Kidney (tissue), 14 donors: ENCODE results near the gene CHRNA1. TPM values are rescaled to one million over a fixed set of nuclear protein-coding genes. Genes with fewer than 3 reads are reported as not detected.

ENCODE experiments used
- DNase-seq, 5 donors: peaks; one replicate each; pipeline ENCODE4 v3.0.0-alpha.2; 2013 to 2020
- FAIRE-seq: peaks from 2 replicates; lab custom pipeline; 2012; peaks lifted over from hg19 to GRCh38; lab: Jason Lieb, UNC
- H3K27ac ChIP-seq, 2 donors: one replicate each; pipeline ENCODE4 v1.7.0; 2013; ENCODE audit warnings: low read depth in 2 of 2, low read length in 2 of 2, inconsistent platforms in 1 of 2
- H3K27me3 ChIP-seq: one replicate; pipeline ENCODE4 v1.7.1; 2013; ENCODE audit warnings: low read length, inconsistent platforms; ENCODE audit not compliant: control insufficient read depth, insufficient read depth
- H3K36me3 ChIP-seq, 3 donors: one replicate each; pipeline versions ENCODE4 v1.7.0 to v1.7.1; 2013; ENCODE audit warnings: low read length in 3 of 3, control low read depth in 1 of 3, inconsistent platforms in 1 of 3; ENCODE audit not compliant: insufficient read depth in 3 of 3, control insufficient read depth in 2 of 3
- H3K4me1 ChIP-seq, 3 donors: one replicate each; pipeline versions ENCODE4 v1.7.0 to v1.7.1; 2013; ENCODE audit warnings: low read length in 3 of 3, inconsistent platforms in 1 of 3, low read depth in 1 of 3; ENCODE audit not compliant: control insufficient read depth in 2 of 3, insufficient read depth in 2 of 3
- H3K4me3 ChIP-seq, 3 donors: one replicate each; pipeline versions ENCODE4 v1.7.0 to v1.8.1; 2013; ENCODE audit warnings: low read length in 3 of 3, control low read depth in 1 of 3, inconsistent platforms in 1 of 3
- H3K9ac ChIP-seq, 3 donors: one replicate each; pipeline versions ENCODE4 v1.7.0 to v1.7.1; 2013; ENCODE audit warnings: low read length in 3 of 3, control low read depth in 1 of 3, inconsistent platforms in 1 of 3
- H3K9me3 ChIP-seq, 3 donors: one replicate each; pipeline versions ENCODE4 v1.7.0 to v1.7.1; 2013; ENCODE audit warnings: low read length in 3 of 3, control low read depth in 1 of 3, inconsistent platforms in 1 of 3; ENCODE audit not compliant: control insufficient read depth in 2 of 3, insufficient read depth in 1 of 3
- CTCF ChIP-seq: IDR thresholded peaks from 3 replicates; pipeline ENCODE4 v1.5.1; 2012; ENCODE audit warnings: mild to moderate bottlenecking, moderate library complexity, borderline replicate concordance; ENCODE audit not compliant: insufficient read depth; ENCODE audit errors: extremely low read depth
- intact Hi-C: fragments of 100-400 bp; cut with DNase I; formaldehyde crosslinking; loops from one replicate; pipeline ENCODE4 v1.11.1; 2022
- polyA plus RNA-seq: library from polyadenylated mRNA; stranded (reverse); fragments of 350-450 nt; fragmentation: Illumina TruSeq; extraction: RNeasy Lipid Tissue Mini Kit (QIAGEN cat#74804); gene quantifications from one replicate; pipeline ENCODE4 v1.2.3, GENCODE V29; 2014; ENCODE audit warnings: low read depth, low replicate concordance; ENCODE audit not compliant: insufficient read depth
- total RNA-seq: library from RNA; stranded (reverse); fragmentation: NEBNext Ultra II Directional; extraction: Animal tissue kit (Norgen Biotek cat#: 25700); gene quantifications from one replicate; pipeline ENCODE4 v1.2.1, GENCODE V29; 2021
- donor health status: control.
- donor health status: control.
- donor health status: control.
- donor health status: control.
- donor health status: control.
- donor health status: DM: yes; HTN: yes; CAD: no.
- donor health status: Normal renal cell carcinoma (clear cell type).

Gene CHRNA1
- total and polyA plus RNA-seq, 2 donors from 2014 or later: not detected

- intact Hi-C loops: no loop called here
- peak in 4 of 5 donors; percentile 44 to 57 (median 52) for DNase-seq
- Histone ChIP-seq H3K4me1 (peaks cover 0 to 7% (median 0%) of the 10 kb centered on the region in 3 donors), H3K9ac (peak overlapping the region in 1 of 3 donors; percentile 2), H3K27ac (no peak overlapping the region), H3K27me3 (no peaks in the 10 kb centered on the region), H3K9me3 (no peaks in the 10 kb centered on the region), H3K4me3 (peak overlapping the region; percentile 40 to 64 (median 54)), H3K36me3 (no peaks in the 10 kb centered on the region)
- no peak for TF ChIP-seq CTCF
- no peak for FAIRE-seq
Observed at GRCh38 chr2:174729797-174730697, 34.2 kb downstream of the CHRNA1 start.

DNA sequence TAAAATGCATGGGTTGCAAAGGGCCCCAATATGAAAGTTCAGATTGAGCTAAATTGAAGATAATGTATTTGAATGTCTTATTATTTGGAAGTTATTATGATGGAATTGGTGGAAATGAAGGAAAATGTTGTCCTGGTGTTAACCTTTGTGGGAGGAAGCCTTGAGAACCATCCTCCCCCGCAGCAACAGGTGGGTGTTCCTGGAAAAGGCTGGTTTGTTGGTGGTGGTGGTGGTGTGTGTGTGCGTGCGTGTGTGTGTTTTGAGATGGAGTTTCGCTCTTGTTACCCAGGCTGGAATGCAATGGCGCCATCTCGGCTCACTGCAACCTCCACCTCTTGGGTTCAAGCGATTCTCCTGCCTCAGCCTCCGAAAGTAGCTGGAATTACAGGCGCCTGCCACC is 36.2 kb downstream of the CHRNA1 start:
- H3K27me3 ChIP-seq: no peaks in the 10 kb centered on the region
- H3K27ac ChIP-seq: no peak overlapping the region
- TF ChIP-seq CTCF: no peak
- no peak overlapping the region for H3K4me3 ChIP-seq
- H3K4me1 ChIP-seq: peaks cover 0 to 7% (median 0%) of the 10 kb centered on the region in 3 donors
- H3K36me3 ChIP-seq: no peaks in the 10 kb centered on the region
- no peaks in the 10 kb centered on the region for H3K9me3 ChIP-seq
- H3K9ac ChIP-seq: no peak overlapping the region
- DNase-seq (no peak), FAIRE-seq (no peak)
- intact Hi-C loops: no loop called here

- H3K4me1 ChIP-seq: peaks cover 0 to 7% (median 0%) of the 10 kb centered on the region in 3 donors
- no peak for TF ChIP-seq CTCF
- no peak overlapping the region for H3K4me3 ChIP-seq
- no peak for FAIRE-seq
- H3K27me3 ChIP-seq: no peaks in the 10 kb centered on the region
- H3K9me3 ChIP-seq: no peaks in the 10 kb centered on the region
- H3K27ac ChIP-seq: no peak overlapping the region
- intact Hi-C loops: no loop called here
- no peaks in the 10 kb centered on the region for H3K36me3 ChIP-seq
- no peak for DNase-seq
- no peak overlapping the region for H3K9ac ChIP-seq
Observed at GRCh38 chr2:174726212-174726611, 38.1 kb downstream of the CHRNA1 start.
